GM12892 (cell line): ENCODE measurements around the gene SULT4A1.

Experiments used
- POLR2A ChIP-seq: IDR thresholded peaks from 2 replicates; pipeline ENCODE4 v1.6.1; 2011; ENCODE audit warnings: low read depth, low read length, control low read depth
- POLR2AphosphoS5 ChIP-seq: IDR thresholded peaks from 2 replicates; pipeline ENCODE4 v1.6.1; 2011; ENCODE audit warnings: low read depth, low read length, control low read depth

DNA sequence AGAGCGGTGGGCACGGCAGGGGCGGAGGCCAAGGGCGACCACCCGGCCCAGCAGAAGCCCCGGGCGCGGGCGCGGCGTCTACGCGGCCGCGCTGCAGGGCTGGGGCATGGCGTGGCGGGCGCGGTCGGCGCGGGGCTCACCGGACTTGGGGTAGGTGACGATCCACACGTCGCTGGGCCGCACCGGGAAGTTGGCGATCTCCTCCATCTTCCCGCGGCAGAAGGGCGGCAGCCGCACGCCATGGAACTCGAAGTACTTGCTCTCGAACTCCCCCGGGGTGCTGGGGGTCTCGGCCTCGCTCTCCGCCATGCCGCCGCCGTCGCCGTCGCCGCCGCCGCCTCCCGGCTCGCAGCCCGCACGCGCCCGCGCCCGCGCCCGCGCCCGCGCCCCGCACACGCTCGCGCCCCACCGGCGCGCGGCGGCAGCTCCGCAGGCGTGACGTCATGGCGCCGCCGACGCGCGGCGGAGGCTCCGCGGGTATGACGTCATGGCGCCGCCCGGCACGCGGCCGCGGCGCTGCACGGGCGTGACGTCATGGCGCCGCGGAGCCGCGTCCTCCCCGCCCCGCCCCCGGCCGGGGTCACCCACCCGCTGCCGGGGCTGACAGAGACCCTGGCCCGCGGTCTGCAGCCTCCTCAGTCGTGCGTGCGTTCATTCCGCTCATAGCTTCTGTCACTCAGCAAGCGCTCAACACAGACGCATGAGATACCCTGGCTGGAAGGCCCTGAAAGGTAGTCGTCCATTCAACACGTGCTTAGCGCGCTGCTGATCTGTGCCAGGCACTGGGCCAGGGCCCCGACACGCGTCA, at the start of gene SULT4A1:
- TF ChIP-seq POLR2A (no peak), POLR2AphosphoS5 (no peak)
